Lower leg skin (tissue), 3 donors: Measurements from ENCODE around the gene RASSF1.

Experiments
- POLR2A ChIP-seq, 2 donors: fragments of 450-650 bp; IDR thresholded peaks; one replicate each; pipeline ENCODE4 v1.6.1; 2016 to 2017; ENCODE audit warnings: antibody characterized with exemption in 2 of 2, mild to moderate bottlenecking in 1 of 2, moderate library complexity in 1 of 2
- TF ChIP-seq, protein P1 (sequence below), 3 donors: fragments of 450-650 bp; IDR thresholded peaks; one replicate each; pipeline ENCODE4 v1.5.1; 2016; ENCODE audit warnings: antibody characterized with exemption in 3 of 3, mild to moderate bottlenecking in 3 of 3, moderate library complexity in 2 of 3

- TF ChIP-seq POLR2A (IDR thresholded peaks at IDR 0.05) = no peak
- TF ChIP-seq, protein P1, sequence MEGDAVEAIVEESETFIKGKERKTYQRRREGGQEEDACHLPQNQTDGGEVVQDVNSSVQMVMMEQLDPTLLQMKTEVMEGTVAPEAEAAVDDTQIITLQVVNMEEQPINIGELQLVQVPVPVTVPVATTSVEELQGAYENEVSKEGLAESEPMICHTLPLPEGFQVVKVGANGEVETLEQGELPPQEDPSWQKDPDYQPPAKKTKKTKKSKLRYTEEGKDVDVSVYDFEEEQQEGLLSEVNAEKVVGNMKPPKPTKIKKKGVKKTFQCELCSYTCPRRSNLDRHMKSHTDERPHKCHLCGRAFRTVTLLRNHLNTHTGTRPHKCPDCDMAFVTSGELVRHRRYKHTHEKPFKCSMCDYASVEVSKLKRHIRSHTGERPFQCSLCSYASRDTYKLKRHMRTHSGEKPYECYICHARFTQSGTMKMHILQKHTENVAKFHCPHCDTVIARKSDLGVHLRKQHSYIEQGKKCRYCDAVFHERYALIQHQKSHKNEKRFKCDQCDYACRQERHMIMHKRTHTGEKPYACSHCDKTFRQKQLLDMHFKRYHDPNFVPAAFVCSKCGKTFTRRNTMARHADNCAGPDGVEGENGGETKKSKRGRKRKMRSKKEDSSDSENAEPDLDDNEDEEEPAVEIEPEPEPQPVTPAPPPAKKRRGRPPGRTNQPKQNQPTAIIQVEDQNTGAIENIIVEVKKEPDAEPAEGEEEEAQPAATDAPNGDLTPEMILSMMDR (IDR thresholded peaks at IDR 0.05) = no peak
Measured at GRCh38 chr3:50372349-50372748, 31.7 kb upstream of the RASSF1 start.
